H1 (cell line): ENCODE data around the gene DDX56.

Experiments used
- ATF3 ChIP-seq: IDR thresholded peaks from 2 replicates; pipeline ENCODE4 v1.6.1; 2011; ENCODE audit warnings: low read depth, mild to moderate bottlenecking, low read length; ENCODE audit not compliant: insufficient read depth
- CBX5 ChIP-seq: fragments of 300-800, 300-1000 bp; sonication (generic); IDR thresholded peaks from 2 replicates; pipeline ENCODE4 v1.7.1; 2016; ENCODE audit warnings: antibody characterized with exemption, low read length, low read depth
- CREB1 ChIP-seq: IDR thresholded peaks from 2 replicates; pipeline ENCODE4 v1.6.1; 2012; ENCODE audit warnings: inconsistent platforms
- CTCF ChIP-seq, 3 experiments: IDR thresholded peaks; 1 replicate in 2 of 3; 2 replicates in 1 of 3; pipeline versions ENCODE4 v1.5.1 to v1.6.1; 2011; ENCODE audit warnings: low read length in 3 of 3, mild to moderate bottlenecking in 3 of 3, inconsistent platforms in 2 of 3, low read depth in 1 of 3, moderate library complexity in 1 of 3; ENCODE audit not compliant: insufficient read depth in 1 of 3; ENCODE audit errors: control extremely low read depth in 1 of 3
- EZH2 ChIP-seq: fragments of 200-600 bp; sonication (generic); IDR thresholded peaks from 2 replicates; pipeline ENCODE4 v1.7.1; 2012; ENCODE audit warnings: low read depth, mild to moderate bottlenecking, moderate library complexity, low read length, inconsistent platforms; ENCODE audit not compliant: severe bottlenecking
- GTF2F1 ChIP-seq: IDR thresholded peaks from 2 replicates; pipeline ENCODE4 v1.6.1; 2012; ENCODE audit warnings: low read depth, low read length, improper control_type of control experiment, borderline replicate concordance
- POLR2A ChIP-seq, 2 experiments: IDR thresholded peaks; 1 replicate in 1 of 2; 2 replicates in 1 of 2; pipeline ENCODE4 v1.6.1; 2011; ENCODE audit warnings: low read depth in 2 of 2, low read length in 2 of 2, mild to moderate bottlenecking in 2 of 2; ENCODE audit errors: control extremely low read depth in 1 of 2
- SP1 ChIP-seq: IDR thresholded peaks from 2 replicates; pipeline ENCODE4 v1.6.1; 2011; ENCODE audit warnings: low read depth, low read length

- TF ChIP-seq CBX5 (no peak), EZH2 (no peak), GTF2F1 (no peak), POLR2A (IDR thresholded peaks at IDR 0.05; ENCODE audit: control extremely low read depth in 1 of 2, low read depth in 2 of 2, low read length in 2 of 2) (no peak), CREB1 (no peak), CTCF (IDR thresholded peaks at IDR 0.05; ENCODE audit: control extremely low read depth in 1 of 3, insufficient read depth in 1 of 3, low read depth in 1 of 3, low read length in 3 of 3) (no peak), ATF3 (no peak), SP1 (no peak)
Observed at GRCh38 chr7:44537442-44537841, 36.3 kb downstream of the DDX56 start.
